K562 (cell line): Measurements from ENCODE around the gene ARL8A. TPM values are rescaled to one million over a fixed set of nuclear protein-coding genes. Genes with fewer than 3 reads are reported as not detected.

ENCODE experiments used
- ATAC-seq: fragments of 200-7000 bp; cut with Tn5 transposase; 3 replicates; pipeline ENCODE4 v1.9.1; 2020; ENCODE audit warnings: moderate library complexity
- BruUV-seq: library from RNA; stranded (reverse); fragments of 400-500 nt; replicated peaks from 2 replicates; lab custom pipeline; 2021; lab: Mats Ljungman, UMichigan
- CTCF ChIA-PET: fragments of 300-600 bp; formaldehyde crosslinking; extraction: SDS; loops from one replicate; lab custom pipeline; 2021; ENCODE audit warnings: low intra/inter-chr PET ratio; lab: Yijun Ruan, JAX
- POLR2A ChIA-PET: fragments of 300-600, 350-650 bp; sonication (Branson Sonifier 250); formaldehyde crosslinking; extraction: SDS; loops from one replicate; lab custom pipeline; 2021; ENCODE audit warnings: antibody characterized with exemption, inconsistent platforms; lab: Yijun Ruan, JAX
- DNase-seq, 4 experiments: peaks; one replicate each; pipeline versions ENCODE4 v3.0.0 to v3.0.0-alpha.2; 2011 to 2018; ENCODE audit warnings: low spot score in 3 of 4, mixed read lengths in 3 of 4; ENCODE audit errors: extremely low read depth in 1 of 4
- FAIRE-seq: peaks from 2 replicates; lab custom pipeline; 2011; peaks lifted over from hg19 to GRCh38; lab: Jason Lieb, UNC
- H2AFZ ChIP-seq: 2 replicates; pipeline ENCODE4 v1.6.0; 2011; ENCODE audit warnings: low read depth, low read length, control low read depth, inconsistent platforms
- H3K27ac ChIP-seq: fragments of 200-600 bp; 3 replicates; pipeline ENCODE4 v1.8.0; 2011; ENCODE audit warnings: low read depth, mild to moderate bottlenecking, control low read depth, inconsistent platforms, low read length, moderate library complexity, mixed read lengths; ENCODE audit errors: extremely low read depth
- H3K27me3 ChIP-seq, 2 experiments: fragments of 300-600 bp in 1 of 2; 2 replicates in 1 of 2; 3 replicates in 1 of 2; pipeline versions ENCODE4 v1.6.0 to v1.8.0; 2011; ENCODE audit warnings: inconsistent platforms in 2 of 2, low read length in 2 of 2, mild to moderate bottlenecking in 1 of 2, mixed read lengths in 1 of 2, moderate library complexity in 1 of 2; ENCODE audit not compliant: control insufficient read depth in 2 of 2, insufficient read depth in 2 of 2
- H3K36me3 ChIP-seq: fragments of 300-600 bp; 3 replicates; pipeline ENCODE4 v1.8.0; 2011; ENCODE audit warnings: mild to moderate bottlenecking, low read length, inconsistent platforms; ENCODE audit not compliant: control insufficient read depth, insufficient read depth
- H3K4me1 ChIP-seq, 2 experiments: fragments of 200-600 bp in 1 of 2; replicated peaks in 1 of 2; 2 replicates in 1 of 2; 3 replicates in 1 of 2; pipeline versions ENCODE4 v1.5.1 to v1.8.0; 2011; ENCODE audit warnings: inconsistent platforms in 2 of 2, low read length in 2 of 2, mild to moderate bottlenecking in 1 of 2, mixed read lengths in 1 of 2, moderate library complexity in 1 of 2; ENCODE audit not compliant: control insufficient read depth in 2 of 2, insufficient read depth in 2 of 2
- H3K4me2 ChIP-seq: 2 replicates; pipeline ENCODE4 v1.6.1; 2011; ENCODE audit warnings: low read length, control low read depth, inconsistent platforms, mixed read lengths; ENCODE audit not compliant: insufficient read depth
- H3K4me3 ChIP-seq: fragments of 200-600 bp; sonication (generic), shearing (Covaris generic); 2 replicates; pipeline ENCODE4 v1.5.1; 2016; ENCODE audit warnings: control low read depth, inconsistent platforms
- H3K79me2 ChIP-seq: fragments of 200-600 bp; 3 replicates; pipeline ENCODE4 v1.8.0; 2011; ENCODE audit warnings: low read length, inconsistent platforms; ENCODE audit not compliant: control insufficient read depth, insufficient read depth
- H3K9ac ChIP-seq, 2 experiments: 2 replicates each; pipeline versions ENCODE4 v1.6.0 to v1.6.1; 2011; ENCODE audit warnings: low read depth in 2 of 2, low read length in 2 of 2, control low read depth in 1 of 2, inconsistent platforms in 1 of 2, mild to moderate bottlenecking in 1 of 2, mixed read lengths in 1 of 2; ENCODE audit not compliant: insufficient read depth in 1 of 2
- H3K9me1 ChIP-seq: one replicate; pipeline ENCODE4 v1.6.0; 2011; ENCODE audit warnings: inconsistent platforms, mild to moderate bottlenecking, low read length, moderate library complexity; ENCODE audit not compliant: control insufficient read depth, insufficient read depth
- H3K9me3 ChIP-seq: replicated peaks from 2 replicates; pipeline ENCODE4 v1.5.1; 2011; ENCODE audit warnings: low read depth, low read length, inconsistent platforms; ENCODE audit not compliant: control insufficient read depth, insufficient read depth
- H4K20me1 ChIP-seq: replicated peaks from 2 replicates; pipeline ENCODE4 v1.6.1; 2011; ENCODE audit warnings: low read length, inconsistent platforms, mixed read lengths; ENCODE audit not compliant: control insufficient read depth, insufficient read depth
- ARID3B ChIP-seq: fragments of 250-450 bp; sonication (Bioruptor Pico); IDR thresholded peaks from 2 replicates; pipeline ENCODE4 v1.4.0; 2020; ENCODE audit warnings: borderline replicate concordance
- ARNT ChIP-seq, 2 experiments: fragments of 450-650 bp; IDR thresholded peaks; 2 replicates each; pipeline ENCODE4 v1.6.1; 2016; ENCODE audit warnings: mild to moderate bottlenecking in 1 of 2
- CCNT2 ChIP-seq: IDR thresholded peaks from 2 replicates; pipeline ENCODE4 v1.6.1; 2011; ENCODE audit warnings: borderline replicate concordance, low read depth, mild to moderate bottlenecking, moderate library complexity, mixed read lengths, low read length; ENCODE audit not compliant: insufficient read length; ENCODE audit errors: extremely low read depth
- E2F8 ChIP-seq: fragments of 450-650 bp; IDR thresholded peaks from 2 replicates; pipeline ENCODE4 v1.7.1; 2018; ENCODE audit warnings: mild to moderate bottlenecking, low read depth; ENCODE audit not compliant: partially characterized antibody
- MXI1 ChIP-seq: IDR thresholded peaks from 2 replicates; pipeline ENCODE4 v1.6.1; 2011; ENCODE audit warnings: low read depth, mild to moderate bottlenecking, improper control_type of control experiment, low read length
- ZC3H11A ChIP-seq: IDR thresholded peaks from 2 replicates; pipeline ENCODE4 v1.6.1; 2012; ENCODE audit warnings: low read depth, low read length, improper control_type of control experiment
- ZNF644 ChIP-seq: fragments of 200-800 bp; sonication (Bioruptor generic); IDR thresholded peaks from 2 replicates; pipeline ENCODE4 v1.6.1; 2016; ENCODE audit warnings: low read depth, missing genetic modification characterization, missing compliant biosample characterization
- WGBS: fragments of 100-300 bp; shearing (Covaris generic); methylation state at CpG from one replicate; pipeline ENCODE4 v1.1.6; 2016; ENCODE audit warnings: low coverage, mixed read lengths; ENCODE audit not compliant: insufficient coverage; ENCODE audit errors: missing lambda C conversion rate; 5-methylcytosine and 5-hydroxymethylcytosine counted together
- in situ Hi-C: fragments of 300-500 bp; cut with MboI; formaldehyde crosslinking; loops from 4 replicates; pipeline ENCODE4 v1.15.0; 2018; ENCODE audit warnings: inconsistent platforms, mixed read lengths
- intact Hi-C: fragments of 100-400 bp; cut with micrococcal nuclease; formaldehyde crosslinking; loops from 2 replicates; pipeline ENCODE4 v1.14.2; 2022
- polyA plus RNA-seq, 8 experiments: library from polyadenylated mRNA; depleted of rRNA in 4 of 8; stranded (reverse) in 5 of 8; unstranded in 3 of 8; fragments of >200 nt; fragmentation: Nextera tagmentation in 2 of 8; fragmentation: Illumina TruSeq in 1 of 8; extraction: Ambion mirVana in 2 of 8; extraction: Trizol in 1 of 8; gene quantifications; 2 replicates each; pipeline versions ENCODE4 v1.2.1 to v1.2.3, GENCODE V29; 2011 to 2014; ENCODE audit warnings: inconsistent platforms in 1 of 8, missing spikeins in 1 of 8
- total RNA-seq, 7 experiments: library from RNA; depleted of rRNA in 6 of 7; stranded (reverse); fragments of >200 nt in 6 of 7; fragmentation: Illumina TruSeq in 2 of 7; extraction: Trizol in 2 of 7; gene quantifications; 2 replicates each; pipeline versions ENCODE4 v1.2.1 to v1.2.3, GENCODE V29; 2011 to 2021; ENCODE audit warnings: low replicate concordance in 1 of 7
- TF ChIP-seq, protein P1 (sequence below), 2 experiments: fragments of 450-650 bp; conservative IDR thresholded peaks; 2 replicates each; pipeline ENCODE4 v1.6.1; 2017; ENCODE audit warnings: mild to moderate bottlenecking in 2 of 2, moderate library complexity in 2 of 2

The ARL8A gene
- total and polyA plus RNA-seq, 9 of the 15 experiments (the other 6 are each of a cell fraction or from before 2014, with no cell fraction given): 0.17 to 27.3 (median 15.6) TPM

DNA sequence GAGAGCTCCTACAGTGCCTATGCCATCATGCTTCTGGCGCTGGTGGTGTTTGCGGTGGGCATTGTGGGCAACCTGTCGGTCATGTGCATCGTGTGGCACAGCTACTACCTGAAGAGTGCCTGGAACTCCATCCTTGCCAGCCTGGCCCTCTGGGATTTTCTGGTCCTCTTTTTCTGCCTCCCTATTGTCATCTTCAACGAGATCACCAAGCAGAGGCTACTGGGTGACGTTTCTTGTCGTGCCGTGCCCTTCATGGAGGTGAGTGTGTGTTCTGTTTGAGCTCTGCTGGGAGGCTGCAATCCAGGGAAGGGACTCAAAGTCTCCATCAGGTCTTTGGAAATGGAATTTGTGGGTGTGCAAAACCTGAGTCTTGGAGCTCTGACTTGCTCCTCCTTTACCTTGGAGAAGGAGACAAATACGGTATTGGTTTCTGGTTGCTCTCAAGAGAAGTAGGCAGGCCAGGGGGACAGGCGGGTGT, 21.2 kb downstream of the ARL8A start:
- no peak overlapping the region for H3K9ac ChIP-seq
- POLR2A ChIA-PET: interaction anchor here (0.5 to 2.5 kb wide), 10 partner anchors 9 to 259 kb away, joined by 3 to 9 read pairs (median 4); no protein-coding TSS in a partner anchor

More for the DNA sequence above, 21.2 kb downstream of the ARL8A start:
- DNase-seq (no peak), FAIRE-seq (no peak), ATAC-seq (no peak)
- Histone ChIP-seq H2AFZ (no peak overlapping the region), H3K4me2 (no peak overlapping the region), H3K9me3 (no peaks in the 10 kb centered on the region), H3K27me3 (peaks cover 38 to 73% of the 10 kb centered on the region in 2 experiments), H3K9me1 (no peaks in the 10 kb centered on the region), H3K4me1 (peaks cover 5 to 17% of the 10 kb centered on the region in 2 experiments; a peak in 4 of 5 replicates), H3K27ac (no peak overlapping the region), H4K20me1 (peaks cover 13% of the 10 kb centered on the region; the same call in 1 of the 2 replicates), H3K36me3 (no peaks in the 10 kb centered on the region), H3K4me3 (no peak overlapping the region), H3K79me2 (no peaks in the 10 kb centered on the region)
- intact Hi-C loops: no loop called here
- in situ Hi-C loops: loop anchor here (5.0 kb wide), 2 partner anchors 121 to 231 kb away; no protein-coding TSS in a partner anchor
- WGBS: 7% methylated on average over 10 of the region's 10 CpGs
- no TSS peak for BruUV-seq
- no peak for TF ChIP-seq ZNF644 (tag)
- TF ChIP-seq ZC3H11A: no peak
- no peak for TF ChIP-seq ARID3B (CRISPR knock-in tag)
- TF ChIP-seq CCNT2: no peak
- TF ChIP-seq, protein P1, sequence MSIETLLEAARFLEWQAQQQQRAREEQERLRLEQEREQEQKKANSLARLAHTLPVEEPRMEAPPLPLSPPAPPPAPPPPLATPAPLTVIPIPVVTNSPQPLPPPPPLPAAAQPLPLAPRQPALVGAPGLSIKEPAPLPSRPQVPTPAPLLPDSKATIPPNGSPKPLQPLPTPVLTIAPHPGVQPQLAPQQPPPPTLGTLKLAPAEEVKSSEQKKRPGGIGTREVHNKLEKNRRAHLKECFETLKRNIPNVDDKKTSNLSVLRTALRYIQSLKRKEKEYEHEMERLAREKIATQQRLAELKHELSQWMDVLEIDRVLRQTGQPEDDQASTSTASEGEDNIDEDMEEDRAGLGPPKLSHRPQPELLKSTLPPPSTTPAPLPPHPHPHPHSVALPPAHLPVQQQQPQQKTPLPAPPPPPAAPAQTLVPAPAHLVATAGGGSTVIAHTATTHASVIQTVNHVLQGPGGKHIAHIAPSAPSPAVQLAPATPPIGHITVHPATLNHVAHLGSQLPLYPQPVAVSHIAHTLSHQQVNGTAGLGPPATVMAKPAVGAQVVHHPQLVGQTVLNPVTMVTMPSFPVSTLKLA (conservative IDR thresholded peaks at IDR 0.05): no peak
- no peak for TF ChIP-seq ARNT (IDR thresholded peaks at IDR 0.05)
- TF ChIP-seq E2F8: no peak
- TF ChIP-seq MXI1: no peak
- CTCF ChIA-PET: interaction anchor here (1.0 to 1.6 kb wide), 3 partner anchors 114 to 227 kb away, joined by 3 to 9 read pairs (median 3); partner anchors contain the start of gene ELF3
